HG02840 (cell line): ENCODE measurements around the gene PCDHGA8.
"Not testable (repeated sequence)": the region's sequence is repeated elsewhere in the genome, so short reads cannot be mapped to it uniquely, and the experiment has no call there.

Experiments used
- ATAC-seq: cut with Tn5 transposase; IDR thresholded peaks from one replicate; pipeline ENCODE4 v1.9.1; 2021; ENCODE audit warnings: mild to moderate bottlenecking, moderate library complexity, moderate number of reproducible peaks; ENCODE audit not compliant: unreplicated experiment, low FRiP score

The PCDHGA8 gene

GRCh38 chr5:141430332-141431113 lies 38.1 kb downstream of the PCDHGA8 start, which contains the start of gene PCDHGA12:
Gene PCDHGA12 (plus strand): TSS chr5:141430507. CDS start chr5:141430760, 253 bp downstream.
- ATAC-seq, result no peak

DNA sequence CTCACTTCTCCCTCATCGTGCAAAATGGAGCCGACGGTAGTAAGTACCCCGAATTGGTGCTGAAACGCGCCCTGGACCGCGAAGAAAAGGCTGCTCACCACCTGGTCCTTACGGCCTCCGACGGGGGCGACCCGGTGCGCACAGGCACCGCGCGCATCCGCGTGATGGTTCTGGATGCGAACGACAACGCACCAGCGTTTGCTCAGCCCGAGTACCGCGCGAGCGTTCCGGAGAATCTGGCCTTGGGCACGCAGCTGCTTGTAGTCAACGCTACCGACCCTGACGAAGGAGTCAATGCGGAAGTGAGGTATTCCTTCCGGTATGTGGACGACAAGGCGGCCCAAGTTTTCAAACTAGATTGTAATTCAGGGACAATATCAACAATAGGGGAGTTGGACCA lies 38.9 kb downstream of the PCDHGA8 start:
- ATAC-seq, result no peak

DNA sequence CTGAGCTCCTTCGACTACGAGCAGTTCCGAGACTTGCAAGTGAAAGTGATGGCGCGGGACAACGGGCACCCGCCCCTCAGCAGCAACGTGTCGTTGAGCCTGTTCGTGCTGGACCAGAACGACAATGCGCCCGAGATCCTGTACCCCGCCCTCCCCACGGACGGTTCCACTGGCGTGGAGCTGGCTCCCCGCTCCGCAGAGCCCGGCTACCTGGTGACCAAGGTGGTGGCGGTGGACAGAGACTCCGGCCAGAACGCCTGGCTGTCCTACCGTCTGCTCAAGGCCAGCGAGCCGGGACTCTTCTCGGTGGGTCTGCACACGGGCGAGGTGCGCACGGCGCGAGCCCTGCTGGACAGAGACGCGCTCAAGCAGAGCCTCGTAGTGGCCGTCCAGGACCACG lies 39.9 kb downstream of the PCDHGA8 start:
- not testable (repeated sequence) for ATAC-seq

GRCh38 chr5:141432726-141433125 lies 40.3 kb downstream of the PCDHGA8 start:
- not testable (repeated sequence) for ATAC-seq

DNA sequence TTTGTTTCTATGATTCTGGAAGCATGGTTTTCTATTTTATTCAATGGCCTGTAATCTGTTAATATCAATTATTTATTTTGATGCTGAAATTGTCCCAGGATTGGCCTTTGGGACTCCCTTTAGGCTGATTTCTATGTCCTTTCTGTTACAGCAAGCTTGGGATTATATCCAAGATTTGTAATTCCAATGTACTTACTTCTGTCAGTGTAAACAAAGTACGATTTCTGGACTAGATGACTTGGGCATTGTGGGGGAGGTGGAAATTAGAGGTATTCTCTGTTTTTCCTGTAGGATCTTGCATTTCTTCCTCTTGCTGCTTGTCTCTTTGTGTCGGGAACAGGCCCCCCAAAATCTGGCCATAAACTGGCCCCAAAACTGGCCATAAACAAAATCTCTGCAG lies 41.6 kb downstream of the PCDHGA8 start:
- ATAC-seq, result no peak

DNA sequence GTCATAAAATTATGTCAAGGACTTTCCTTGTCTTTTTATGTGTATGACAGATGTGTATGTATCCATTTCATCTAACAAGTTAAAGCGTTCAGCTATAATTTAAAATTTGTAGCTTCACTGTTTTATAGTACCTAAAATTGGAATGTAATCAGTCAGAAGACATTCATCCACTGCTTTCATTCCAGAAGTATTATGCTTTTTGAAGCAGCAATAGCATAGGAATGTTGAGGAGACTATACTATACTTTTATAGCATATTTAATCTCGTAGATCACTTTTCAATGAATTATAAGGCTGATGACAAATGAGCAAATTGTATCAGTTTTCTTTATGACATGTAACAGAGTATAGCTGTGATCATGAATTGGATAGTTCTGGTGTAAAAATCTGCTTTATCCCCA lies 44.8 kb downstream of the PCDHGA8 start:
- ATAC-seq, result no peak

DNA sequence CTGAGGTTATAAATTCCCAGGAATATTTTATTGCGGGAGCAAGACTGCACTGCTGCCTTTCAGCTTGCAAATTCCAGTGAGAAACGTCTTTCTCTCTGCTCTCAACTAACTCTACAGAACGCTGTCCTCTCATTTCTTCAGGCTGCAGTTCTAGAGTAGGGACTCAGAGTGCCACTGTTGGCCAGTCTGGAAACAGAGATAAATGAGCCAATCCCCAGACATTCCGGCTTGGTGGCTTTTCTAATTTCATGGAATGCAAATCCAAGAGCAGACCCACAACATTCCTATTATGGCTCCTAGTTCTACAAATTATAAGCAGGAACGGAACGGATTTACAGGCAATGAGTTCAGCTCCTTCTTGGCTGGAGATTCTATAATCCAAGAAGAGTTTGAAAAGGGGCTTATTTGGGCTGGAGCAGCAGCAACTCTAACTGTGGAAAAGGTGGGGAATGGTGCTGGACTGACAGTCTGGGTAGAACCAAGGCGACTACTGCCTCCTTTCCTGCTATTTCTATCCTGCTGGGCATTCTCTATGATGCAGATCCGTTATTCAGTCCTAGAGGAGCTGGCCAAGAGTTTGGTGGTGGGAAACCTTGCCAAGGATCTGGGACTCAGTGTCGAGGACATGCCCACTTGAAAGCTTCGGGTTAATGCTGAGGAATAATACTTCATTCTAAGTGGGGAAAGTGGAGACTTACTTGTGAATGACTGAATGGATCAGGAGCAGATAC lies 47.1 kb downstream of the PCDHGA8 start:
- ATAC-seq, result no peak

- ATAC-seq, result no peak
Measured at GRCh38 chr5:141440341-141440740, 47.9 kb downstream of the PCDHGA8 start.

DNA sequence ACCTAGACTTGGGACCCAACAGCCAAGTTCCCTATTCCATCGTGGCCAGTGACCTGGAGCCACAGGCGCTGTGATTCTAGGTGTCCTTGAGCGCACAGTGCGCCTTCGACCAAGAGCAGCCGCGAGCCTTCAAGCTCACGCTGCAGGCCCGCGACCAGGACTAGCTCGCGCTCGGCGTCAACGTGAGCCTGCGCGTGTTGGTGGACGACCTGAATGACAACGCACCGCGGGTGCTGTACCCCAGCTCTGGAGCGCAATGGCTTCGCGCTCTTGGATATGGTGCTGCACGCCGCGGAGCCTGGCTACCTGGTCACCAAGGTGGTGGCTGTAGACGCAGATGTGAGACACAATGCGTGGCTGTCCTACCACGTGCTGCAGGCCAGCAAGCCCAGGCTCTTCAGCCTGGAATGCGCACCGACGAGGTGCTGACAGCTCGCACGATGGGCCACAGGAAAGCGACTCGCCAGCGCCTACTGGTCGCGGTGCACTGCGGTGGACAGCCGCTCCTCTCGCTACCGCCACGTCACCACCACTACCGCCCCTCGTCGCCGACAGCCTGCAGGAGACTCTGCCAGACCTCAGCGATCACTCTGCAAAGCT lies 49.2 kb downstream of the PCDHGA8 start:
- no peak for ATAC-seq
